ENCODE results near the gene CALHM3.
"Not testable (repeated sequence)": the region's sequence is repeated elsewhere in the genome, so short reads cannot be mapped to it uniquely, and the experiment has no call there.

Gene CALHM3

DNA sequence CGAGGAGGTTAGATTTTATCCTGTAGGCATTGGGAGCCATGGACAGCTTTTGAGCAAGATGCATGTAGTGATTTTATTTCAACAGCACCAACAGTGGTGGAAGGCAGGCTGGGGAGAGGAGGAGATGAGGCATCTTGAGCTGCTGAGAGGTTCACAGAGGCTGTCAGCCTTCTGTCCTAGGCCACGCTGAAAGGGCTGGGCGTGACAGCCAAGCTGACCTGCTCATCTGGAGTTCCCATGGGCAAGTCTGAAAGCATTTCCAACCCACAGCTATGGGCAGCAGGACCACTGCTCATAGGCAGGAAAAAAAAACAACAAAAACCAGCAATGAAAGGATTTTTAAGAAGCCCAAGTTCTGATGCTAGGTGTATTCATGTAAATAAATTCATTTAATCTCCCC, 22.1 kb upstream of the CALHM3 start:
- DNase-seq: no peak

DNA sequence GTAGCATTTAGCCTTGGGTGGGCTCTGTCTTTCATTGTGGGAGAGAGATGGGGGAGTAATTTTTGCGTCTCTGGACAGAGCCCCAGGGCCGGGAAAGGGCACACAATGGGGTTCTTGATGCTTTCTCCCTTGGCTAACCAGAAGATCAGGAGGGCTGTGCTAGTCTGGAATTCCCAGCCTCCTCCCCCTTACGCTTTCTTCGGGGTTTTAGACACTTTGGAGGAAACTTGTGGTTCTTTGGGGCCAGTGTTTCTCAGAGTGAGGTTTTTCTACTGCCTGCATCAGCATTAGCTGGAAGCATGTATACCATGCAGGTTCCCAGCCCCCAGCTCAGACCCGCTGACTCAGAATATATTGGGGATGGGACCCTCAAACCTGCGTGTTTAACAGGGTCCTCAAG, 21.4 kb upstream of the CALHM3 start:
- DNase-seq: no peak

DNA sequence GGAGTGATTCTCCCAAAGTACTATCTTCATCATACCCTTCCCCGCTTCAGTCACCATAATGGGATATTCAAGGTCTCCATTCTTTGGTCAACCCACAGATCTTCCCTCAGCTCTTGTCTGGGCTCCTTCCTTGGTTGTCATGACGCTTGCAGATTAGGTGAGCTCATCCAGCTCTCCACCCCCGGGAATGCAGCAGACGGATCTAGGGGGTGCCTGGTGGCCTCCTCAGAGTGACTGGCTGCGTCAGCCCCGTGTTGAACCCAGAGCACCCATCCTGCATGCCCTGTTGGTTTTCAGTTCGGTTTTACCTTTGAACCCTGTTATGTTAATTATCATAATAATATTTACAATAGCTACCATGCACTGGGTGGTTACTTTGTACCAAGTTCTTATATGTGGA, 20.8 kb upstream of the CALHM3 start:
- no peak for DNase-seq

DNA sequence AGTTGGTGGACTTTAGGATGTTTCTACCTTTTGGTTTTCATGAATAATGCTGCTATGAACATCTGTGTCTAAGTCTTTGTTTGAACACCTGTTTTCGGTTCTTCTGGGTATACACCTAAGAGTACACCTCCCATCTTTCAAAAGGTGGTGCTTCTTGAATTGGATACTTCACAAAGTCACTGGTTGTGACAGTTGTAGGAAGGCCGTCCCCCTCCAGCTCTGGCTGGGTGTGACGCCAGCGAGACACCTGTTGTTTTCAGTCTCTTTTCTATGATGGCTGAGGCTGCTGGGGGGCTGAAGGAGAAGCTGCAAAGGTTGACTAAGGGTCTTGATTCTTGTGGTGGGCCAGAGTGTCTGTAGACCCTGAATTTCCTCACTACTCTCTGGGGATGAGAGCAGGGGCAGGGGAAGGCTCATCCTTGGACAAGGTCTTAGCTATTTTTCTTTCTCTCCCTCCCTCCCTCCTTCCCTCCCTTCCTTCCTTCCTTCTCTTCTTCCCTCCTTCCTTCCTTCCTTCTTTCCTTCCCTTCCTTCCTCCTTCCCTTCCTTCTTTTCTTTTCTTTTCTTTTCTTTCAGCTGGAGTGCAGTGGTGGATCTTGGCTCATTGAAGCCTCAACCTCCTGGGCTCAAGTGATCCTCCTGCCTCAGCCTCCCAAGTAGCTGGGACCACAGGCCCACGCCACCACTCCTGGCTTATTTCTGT, 20.0 kb upstream of the CALHM3 start:
- no peak for DNase-seq

DNA sequence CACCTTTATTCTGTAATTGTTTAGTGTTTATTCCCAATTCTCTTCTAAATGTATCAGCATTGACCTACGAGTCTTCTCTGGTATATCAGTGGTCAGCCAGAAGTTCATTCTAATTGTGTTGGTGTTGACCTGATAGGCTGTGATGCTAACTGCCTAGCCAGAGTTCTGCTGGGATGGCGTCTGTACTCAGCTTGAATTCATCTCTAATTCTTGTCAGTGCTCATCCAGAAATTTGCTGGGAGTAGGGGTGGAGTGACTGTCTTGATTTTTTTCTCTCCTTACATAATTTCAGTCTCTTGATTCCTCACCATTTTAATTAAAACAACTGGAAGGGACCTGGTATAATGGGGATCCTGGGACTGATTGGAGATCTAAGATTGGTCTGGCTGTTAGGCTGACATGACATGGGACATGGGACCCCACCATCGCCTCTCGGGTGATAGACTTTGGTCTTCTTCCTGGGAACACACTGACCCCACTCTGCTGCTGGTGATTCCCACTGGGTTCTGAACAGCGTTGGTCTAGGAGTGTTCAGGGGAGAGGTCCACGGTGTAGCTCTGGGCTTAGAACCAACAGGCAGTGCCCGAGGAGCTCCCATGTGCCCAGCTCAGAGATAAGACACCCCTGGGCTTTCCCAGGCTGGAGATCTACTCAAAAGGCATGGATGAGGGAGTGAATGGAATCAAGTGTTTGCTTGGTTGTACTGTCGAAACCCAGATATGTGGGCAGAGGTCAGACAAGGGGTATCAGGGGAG, 18.3 kb upstream of the CALHM3 start:
- DNase-seq: no peak

DNA sequence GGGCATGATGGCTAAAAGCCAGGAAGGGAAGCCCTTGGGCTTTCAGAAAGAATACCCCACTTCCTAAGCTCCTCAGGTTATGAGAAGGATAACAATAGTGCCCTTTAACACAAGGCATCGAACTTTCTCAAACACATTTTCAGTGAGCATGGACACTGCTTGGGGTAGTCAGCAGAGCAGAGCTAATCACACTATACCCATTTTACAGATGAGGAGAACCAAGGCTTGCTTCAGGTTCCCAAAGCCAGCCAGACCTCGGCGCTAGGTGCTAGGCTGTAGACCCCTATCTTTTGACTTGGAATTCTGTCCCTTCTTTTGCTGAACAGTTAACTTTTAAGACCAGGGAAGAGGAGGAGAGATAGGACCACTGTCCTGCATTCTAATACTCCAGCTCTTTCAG, 16.3 kb upstream of the CALHM3 start:
- DNase-seq: no peak

DNA sequence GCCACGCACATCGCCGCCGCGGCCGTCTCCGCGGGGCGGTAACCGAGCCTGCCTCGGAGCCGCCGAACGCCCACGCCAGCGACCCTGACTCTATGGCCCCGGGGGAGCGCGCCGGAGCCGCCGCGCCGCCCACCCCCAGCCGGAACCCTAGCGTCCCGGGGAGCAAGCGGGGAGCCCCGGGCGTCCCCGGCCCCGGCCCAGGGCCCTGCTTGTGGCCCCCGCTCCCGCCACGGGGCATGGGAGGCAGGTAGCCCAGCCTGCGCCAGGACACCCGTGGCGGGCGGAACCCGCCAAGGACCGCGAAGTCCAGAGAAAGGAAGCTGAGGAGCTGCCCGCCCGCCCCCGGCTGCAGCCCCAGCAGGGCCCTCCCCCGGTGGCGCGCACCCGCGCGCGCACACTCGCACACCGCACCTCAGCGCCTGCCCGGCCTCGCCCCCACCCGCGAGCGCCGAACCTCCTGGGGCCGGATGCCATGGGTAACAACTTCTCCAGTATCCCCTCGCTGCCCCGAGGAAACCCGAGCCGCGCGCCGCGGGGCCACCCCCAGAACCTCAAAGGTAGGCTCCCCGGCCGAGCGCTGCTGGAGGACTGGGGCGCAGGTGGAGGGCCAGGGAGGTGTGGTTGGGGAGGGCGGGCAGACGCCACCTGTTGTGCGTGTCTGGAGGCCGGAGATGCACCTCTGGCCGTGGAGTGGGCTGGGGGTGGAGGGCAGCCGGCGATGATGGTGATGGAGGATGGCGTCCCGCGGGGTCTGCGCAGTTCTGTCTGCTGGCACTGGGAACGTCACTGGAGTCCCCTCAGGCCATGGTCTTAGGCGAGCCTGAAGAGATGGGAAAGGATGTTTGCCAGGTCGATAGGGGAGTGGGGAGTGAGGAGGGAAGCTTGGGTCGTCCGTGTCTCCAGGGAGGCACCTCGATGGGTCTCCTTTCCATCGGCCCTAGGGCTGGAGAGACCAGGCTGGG, 15.2 kb upstream of the CALHM3 start:
- no peak for DNase-seq

DNA sequence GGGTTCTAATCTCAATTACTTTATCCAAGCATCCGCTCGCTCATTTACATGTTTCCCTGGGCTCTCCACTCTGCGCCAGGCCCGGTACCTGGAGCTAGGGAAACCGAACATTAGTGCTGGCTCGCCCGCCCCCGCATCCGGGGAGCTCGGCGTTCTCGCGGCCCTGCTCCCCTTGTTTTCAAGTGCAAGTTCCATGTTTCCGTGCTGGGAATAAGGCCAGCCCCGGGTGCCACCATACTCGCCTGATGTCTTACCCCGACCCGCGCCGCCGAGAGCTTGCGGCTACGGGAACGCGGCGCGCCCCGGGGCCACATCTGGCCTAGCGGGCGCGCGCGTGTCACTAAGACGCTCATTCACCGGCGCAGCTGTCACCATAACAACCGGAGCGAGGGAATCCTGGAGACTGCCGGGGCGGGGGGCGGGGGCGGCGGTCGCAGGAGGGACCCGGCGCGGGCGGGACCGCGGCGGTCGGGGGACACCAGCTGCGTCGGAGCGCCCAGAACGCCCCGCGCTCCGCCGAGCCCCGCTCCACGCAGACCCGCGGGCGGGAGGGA, 14.4 kb upstream of the CALHM3 start, which contains the start of gene NEURL1:
Gene NEURL1, plus strand, starts transcription at position 344 of the 554 bp plus-strand sequence. CDS start 683 bp downstream, outside the sequence.
- DNase-seq: no peak

DNA sequence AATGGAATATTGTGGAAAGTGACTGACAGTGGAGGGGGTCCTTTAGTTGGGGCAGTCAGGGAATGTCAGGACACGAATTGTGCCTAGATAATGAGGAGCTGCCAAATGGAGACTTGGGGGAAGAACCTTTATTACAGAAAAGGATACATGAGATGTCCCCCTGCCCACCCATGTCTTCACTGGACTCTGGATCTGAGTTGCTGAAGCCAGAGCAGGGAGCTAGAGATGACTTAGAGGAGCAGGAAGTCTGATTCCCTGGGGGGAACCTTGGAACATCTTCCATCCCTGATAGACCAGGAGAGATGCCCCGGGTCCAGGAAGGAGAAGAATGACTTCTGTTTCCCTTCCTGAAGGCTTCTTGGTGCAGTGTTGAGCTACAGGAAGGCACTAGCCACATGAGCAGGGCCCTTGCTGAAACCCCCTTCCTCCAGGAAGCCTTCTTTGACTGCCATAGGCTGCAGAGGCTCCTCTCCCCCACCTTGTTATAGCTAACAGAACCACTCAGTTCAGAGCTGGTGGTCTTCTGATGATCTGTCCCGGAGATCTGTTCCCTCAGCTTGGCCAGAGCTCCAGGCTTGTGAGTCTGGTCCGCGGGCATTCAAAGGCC, 13.7 kb upstream of the CALHM3 start:
- DNase-seq: no peak

DNA sequence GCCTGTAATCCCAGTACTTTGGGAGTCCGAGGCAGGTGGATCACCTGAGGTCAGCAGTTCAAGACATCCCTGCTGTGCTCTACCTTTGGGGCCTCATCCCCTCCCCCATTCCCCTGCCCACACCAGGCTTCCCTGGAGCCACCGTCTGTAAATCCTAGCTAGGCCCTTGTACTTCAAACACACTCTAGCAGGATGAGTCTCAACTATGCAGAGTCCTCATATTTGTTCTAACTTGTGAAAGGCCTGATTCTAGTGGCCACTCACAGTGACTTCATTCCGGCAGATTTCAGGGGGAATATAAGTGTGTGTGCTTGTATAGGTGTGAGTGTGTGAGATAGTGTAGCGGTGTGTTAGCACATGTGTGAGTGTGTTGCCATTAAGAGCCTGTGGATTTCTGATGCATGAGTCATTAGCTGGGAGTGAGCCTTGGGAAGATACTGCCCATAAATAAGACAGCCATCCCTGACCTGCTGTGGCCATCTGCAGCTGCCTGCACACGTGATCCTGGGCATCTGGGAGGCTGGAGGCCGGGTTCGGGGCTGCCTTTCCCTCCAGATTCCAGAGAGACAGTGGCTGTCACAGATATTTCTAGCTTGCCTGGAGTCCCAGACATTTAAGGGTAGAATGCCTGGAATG, 12.8 kb upstream of the CALHM3 start:
- no peak for DNase-seq

DNA sequence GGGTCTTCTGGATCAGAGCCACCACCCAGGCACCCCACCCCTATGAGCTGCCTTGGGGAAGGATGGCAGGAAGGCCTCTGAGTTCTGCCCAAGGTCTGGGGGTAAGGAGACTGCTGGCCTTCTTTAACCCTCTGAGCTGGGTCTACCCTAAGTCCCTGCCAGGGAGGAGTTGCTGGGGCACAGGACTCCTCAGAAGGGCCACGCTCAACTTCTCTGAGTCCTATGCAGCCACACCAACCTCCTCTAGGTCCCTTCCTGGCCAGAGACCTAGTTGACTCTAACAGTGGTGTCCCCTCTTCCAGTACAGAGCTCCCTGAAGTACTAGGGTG, 11.9 kb upstream of the CALHM3 start:
- no peak for DNase-seq

DNA sequence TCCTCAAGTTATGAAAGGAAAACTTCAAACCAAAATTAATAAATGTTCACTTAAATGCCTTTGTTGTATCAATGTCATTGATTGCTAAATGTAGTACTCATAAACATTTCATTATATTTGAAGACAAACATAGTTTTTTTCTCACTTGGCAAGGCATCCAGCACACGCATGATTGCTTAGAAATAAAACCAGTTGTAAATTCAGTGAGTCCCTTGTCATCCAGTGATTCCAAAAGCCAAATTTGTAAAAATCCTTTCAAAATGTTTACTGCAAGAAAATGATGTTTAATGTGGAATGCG, 8.3 kb upstream of the CALHM3 start:
- no peak for DNase-seq

DNA sequence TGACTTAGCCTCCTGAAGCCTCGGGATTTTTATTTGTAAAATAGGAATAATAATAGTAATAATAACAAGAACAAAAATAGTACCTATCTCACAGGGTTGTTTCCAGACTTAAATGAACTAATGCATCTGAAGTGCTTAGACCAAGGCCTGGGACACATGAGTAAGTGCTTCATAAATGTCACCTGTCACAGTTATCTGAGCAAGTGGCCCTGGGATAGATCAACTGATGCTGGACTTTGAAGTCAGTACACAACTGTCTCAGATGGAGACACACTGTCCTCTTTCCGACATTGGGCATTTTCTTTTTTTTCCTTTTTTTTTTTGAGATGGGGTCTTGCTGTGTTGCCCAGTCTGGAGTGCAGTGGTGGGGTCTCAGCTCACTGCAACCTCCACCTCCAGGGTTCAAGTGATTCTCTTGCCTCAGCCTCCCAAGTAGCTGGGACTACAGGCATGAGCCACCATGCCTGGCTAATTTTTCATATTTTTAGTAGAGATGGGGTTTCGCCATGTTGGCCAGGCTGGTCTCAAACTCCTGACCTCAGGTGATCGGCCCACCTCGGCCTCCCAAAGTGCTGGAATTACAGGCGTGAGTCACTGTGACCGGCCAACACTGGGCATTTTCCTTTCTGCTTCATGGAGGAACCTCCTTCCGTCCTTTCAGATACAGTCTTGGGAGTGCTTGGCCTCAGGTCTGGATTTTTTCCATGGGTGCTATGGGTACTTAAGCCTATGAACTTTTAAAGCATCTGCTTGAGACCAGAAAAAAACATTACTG, 7.8 kb upstream of the CALHM3 start:
- DNase-seq: not testable (repeated sequence)

DNA sequence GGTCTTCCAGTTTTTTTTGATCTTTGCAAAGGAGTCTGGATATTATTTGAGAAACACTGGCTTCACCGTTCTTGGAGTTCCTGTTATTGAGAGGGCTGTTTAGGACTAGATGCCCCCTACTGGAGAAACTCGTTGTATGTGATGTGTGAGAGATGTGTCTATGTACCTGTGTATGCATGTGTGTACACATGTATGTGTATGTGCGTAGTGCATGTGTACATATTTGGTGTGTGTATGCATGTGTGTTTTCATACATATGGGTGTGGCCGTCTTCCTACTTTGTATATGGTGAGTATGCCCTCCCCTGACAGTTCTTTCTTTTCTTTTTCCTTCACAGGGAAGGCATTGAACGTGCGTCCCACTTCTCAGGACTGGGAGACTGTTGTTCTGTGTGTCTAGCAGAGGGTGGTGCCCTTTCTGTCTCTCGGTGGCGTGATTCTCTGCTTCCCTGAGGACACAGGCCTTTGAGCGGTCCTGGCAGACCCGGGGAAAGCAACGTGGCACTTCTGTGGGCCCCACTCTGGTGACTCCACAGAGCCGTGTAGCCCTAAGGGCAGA, 3.0 kb upstream of the CALHM3 start:
- DNase-seq: peak; percentile 63

DNA sequence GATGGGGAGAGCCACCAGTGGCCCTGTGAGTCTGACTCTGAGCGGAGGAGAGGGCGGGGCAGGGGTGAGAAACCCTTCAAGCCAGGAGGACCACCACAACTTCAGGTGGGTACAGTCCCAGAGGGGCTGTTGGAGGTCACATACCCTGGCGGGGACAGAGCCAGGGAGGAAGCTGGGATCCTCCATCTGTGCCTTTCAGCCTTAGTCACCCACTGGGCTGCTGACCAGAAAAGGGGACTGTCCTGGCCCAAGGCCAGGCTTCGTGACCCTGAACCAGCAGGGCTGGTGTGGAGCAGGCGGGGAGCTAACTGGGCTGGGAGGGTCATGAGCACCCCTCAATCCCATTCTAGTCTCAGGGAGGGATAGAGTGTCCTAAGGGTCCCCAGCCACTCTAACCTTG, 1.5 kb upstream of the CALHM3 start:
- no peak for DNase-seq

DNA sequence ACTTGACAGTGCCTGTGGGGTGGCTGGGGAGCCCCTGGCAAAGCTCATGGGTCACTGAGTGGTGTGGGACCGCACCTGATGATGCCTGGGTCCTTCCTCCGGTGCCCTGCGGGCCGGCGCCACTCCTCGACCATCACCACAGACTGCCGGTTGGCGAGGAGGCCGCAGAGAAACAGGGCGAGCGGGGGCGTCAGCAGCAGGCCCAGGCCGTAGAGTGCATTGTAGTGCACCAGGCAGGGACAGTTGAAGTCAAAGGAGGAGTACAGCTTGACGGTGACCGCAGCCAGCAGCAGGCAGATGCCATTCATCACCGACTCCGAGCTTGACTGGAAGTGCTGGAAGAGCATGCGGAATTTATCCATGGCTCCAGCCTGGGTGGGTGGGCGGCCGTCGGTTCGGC, 369 bp downstream of the CALHM3 start:
- DNase-seq: no peak

DNA sequence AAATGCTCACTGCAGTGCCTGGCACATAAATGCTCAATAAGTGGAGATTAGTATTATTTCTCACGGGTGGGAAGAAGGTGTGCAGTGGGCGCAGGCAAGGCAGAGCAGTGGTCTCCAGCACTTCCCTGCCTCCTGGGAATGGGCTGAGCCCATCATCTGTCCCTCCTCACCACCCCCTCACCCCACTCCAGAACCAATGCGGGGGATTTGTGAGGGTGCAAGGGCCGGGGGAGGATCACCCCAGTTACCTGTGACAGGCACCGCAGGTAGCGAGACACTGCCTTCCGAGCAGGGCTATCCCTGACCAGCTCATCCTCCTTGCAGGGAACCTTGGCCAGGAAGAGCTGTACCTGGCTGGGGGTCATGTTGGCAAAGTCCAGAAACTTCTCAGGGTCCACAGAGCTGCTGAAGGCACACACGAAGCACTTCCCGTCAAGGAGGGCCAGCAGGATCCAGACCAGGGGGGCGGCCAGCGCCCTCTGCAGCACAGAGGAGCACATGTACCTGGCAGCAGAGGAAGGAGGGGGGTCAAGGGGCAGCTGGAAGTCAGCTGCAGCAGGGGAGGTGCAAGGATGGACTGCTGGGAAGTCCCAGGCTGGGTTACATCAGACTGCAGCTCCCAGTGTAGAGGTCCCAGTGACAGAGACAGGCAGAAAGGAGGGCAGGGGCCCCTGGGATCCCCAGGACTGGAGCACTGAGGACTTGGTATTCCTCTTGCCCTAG, 2.8 kb downstream of the CALHM3 start:
- no peak for DNase-seq

DNA sequence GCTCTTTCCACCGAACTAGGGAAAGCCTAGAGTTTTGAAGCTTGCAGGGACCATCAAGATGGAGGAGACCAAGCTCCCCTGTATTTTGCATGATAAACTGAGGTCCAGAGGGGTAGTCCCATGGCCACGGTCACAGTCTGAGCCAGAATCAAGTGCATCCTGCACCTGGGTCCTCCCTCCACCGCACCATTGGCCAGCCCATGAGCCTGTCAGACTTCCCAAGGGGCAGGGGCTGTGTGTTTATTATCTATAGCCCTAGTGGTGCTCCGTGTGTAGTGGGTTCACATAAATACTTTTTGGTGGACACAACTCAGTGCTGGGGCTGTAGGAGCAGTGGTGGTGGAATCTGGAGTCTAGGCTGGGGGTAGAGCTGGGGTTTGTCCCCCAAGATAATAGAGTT, 3.6 kb downstream of the CALHM3 start:
- DNase-seq: no peak

DNA sequence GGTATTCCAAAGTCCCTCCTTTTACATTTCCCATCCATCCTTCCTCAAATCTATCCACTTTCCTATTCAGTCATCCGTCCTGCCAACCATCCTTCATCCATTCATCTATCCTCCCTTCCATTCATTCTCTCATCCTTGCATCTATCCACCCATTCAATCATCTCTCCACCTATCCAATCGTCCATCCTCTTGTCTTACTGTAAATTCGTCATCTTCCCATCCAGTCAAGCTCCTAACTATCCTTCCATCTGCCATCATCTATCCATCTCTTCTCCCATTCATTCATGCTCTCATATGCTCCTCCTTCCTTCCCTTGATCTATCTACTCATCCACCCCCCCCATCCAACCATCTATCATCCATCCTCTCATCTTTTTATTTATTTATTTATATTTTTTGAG, 5.0 kb downstream of the CALHM3 start:
- DNase-seq: no peak

DNA sequence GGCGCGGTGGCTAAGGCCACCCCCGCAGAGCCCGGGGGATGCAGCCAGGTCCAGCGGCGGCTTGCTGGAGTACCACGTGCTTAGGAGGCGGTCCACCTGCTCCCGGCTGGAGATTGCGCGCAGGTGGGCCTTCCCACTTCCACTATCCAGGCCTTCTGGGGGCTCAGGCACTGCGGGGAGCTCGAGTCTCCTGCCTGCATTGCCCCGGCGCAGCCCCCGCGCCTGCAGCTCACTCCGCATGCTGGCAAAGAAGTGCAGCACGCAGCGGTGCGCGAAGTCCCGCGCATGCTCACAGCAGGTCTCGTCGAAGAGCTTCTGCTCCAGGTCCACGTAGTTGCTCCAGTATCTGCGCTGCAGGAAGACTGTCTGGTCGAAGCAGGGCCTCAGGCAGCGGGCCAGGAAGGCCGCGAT, 5.8 kb downstream of the CALHM3 start:
- no peak for DNase-seq

DNA sequence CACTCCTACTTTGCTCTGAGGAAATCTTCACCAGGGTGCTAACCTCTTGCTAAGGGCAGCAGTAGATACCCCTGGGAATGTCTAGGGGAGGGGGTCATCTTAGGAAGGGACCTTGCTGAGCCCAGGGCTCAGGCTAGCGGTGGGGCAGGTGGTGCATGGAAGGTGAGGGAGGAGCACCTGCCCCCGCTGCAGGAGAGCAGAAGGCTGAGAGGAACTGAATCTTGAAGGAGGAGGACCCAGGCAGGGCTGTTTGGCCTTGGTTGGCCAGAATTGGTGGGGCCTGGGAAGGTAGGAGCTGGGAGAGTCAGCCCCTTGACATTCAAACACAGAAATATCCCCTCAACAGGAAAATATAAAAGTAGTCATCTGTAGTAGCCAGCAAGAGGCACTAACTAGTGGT, 7.0 kb downstream of the CALHM3 start:
- no peak for DNase-seq
